Measurements from ENCODE around the gene MED12L.

MED12L gene

DNA sequence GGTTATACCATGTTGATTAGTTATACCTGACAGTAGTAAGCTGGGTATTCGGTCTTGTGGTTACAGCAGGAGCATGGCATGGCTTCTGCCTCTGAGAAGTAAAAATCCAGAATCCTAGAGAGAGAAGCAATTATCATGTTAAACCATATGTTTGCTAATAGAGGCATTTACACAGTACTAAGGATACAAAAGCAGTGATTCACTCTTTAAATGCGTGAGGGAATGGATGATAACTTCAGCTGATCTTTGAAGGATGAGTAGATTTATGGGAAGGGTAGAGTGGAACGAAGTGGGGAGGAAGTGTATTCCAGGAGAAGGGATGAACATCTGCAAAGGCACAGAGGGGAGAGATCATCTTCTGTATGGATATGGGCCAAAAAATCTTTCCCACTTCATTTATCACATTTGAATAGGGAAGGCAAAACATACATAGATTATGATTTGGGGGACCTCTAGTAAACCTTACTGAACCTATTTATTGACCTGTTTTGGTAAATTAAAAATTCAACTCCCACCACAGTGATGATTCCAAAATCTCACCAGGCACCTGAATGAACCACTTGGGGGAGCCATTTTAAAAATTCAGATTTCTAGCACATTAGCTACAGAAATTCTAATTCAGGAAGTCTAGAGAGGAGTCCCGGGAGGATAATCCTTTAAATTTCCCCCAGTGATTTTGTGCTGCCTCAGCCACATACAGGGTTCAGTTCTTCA is 340.3 kb downstream of the MED12L start:
- DNase-seq (ENCODE audit: low read depth), result no peak

GRCh38 chr3:151426341-151426657 is 340.8 kb downstream of the MED12L start:
- DNase-seq (ENCODE audit: low read depth), result no peak

DNA sequence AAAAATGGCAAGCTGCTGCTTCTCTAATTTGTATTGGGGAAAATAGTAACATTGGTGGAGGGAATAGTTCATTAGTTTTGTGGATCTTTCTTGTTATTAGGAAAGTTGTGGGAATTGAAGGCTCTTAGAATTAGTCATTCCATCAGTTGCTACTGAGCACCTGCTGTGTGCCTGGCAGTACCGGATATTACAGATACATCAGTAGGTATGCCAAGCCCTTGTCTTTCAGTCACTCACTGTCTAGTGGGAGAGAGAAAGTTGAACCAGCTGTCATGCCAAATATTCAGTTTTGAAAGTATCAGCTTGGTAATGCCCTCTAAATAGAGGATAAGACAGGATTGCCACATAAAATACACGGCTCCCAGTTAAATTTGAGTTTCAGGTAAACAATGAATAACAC is 342.9 kb downstream of the MED12L start:
- no peak for DNase-seq (ENCODE audit: low read depth)

- DNase-seq (ENCODE audit: low read depth), result no peak
Measured at GRCh38 chr3:151430821-151431484, 345.5 kb downstream of the MED12L start.

DNA sequence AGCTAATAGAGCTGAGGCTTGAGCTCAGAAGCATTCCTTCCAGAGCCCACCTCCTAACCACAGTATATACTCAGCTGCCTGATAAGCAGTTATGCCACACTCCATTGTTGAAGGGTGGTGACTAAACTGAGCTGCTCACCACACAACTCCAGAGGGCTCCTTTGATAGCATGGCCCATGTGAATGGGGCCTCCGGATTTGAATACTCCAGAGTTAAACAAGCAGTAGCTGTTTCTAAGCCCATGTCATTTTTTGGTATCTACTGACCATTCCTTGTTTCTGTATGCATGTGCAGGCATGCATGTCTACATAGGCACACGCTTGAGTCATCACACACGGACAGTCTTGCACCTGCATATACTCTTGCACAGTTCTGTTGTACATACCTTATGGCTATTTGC is 346.5 kb downstream of the MED12L start:
- no peak for DNase-seq (ENCODE audit: low read depth)

DNA sequence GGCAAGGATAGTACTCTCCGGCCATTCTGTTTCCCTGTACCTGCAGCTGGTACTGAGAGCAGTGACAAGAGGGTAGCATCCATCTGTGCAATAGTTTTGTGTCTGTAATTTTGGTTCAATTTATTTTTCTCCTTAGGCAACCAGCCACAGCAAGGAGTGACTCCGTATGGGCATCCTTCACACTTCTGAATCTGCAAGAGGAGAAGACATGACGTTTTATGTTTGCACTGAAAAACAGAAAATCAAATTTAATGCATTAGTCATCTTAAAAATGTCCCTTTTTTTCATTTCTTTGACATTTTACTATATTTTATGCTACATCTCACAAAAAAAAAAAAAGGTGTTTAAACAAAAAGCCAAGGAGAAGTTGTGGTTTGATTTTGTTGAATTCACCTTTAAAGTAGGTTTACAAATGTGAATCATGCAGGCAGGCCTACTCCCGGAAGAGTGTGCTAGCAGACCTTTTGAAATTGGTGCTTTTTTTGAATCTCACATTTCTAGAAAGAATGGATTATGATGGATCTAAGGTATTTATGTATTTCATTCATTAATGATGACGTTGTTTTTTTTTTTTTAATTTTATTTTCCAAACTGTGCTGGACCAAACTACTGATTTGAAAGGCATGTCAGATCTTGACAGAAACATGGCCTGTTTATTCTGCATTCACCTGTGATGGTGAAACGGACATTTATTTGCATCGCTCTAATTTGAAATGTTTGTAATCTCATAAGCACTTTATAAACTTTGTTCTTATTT is 347.3 kb downstream of the MED12L start:
- DNase-seq (ENCODE audit: low read depth), result no peak

DNA sequence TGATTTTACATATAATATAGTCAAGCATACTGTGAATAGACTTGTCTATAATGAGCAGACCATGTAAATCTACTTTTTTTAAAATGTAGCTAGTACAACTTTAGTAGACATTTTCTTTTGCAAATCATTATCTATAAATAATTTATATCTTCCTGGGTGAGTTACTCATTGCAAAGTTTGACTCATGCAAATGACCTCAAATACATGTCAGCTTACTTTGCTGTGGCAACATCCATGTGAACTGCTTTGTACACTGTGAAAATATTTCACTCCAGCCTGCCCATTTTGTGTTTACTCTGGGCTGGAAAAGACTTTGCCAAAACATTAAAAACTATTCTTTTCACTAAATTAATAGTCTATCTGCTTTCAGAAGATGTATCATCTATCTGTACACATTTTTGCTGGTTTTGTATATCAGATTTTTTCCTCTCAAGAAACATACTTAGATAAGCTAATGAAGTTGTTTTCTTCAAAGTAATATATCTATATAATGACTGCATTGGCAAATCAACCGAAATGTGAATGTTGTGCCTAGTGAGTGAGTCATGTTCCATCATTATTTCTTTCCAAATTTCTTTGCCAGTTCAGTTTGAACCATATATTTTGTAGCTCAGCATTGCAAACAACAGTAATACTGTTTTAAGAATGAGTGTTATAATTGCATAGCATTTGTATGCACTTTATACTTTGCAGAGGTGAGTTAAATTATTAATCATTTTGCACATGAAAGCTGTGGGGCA is 348.9 kb downstream of the MED12L start:
- DNase-seq (ENCODE audit: low read depth), result no peak

- no peak for DNase-seq (ENCODE audit: low read depth)
Measured at GRCh38 chr3:151436675-151437446, 351.4 kb downstream of the MED12L start.

GRCh38 chr3:151437906-151438305 is 352.4 kb downstream of the MED12L start:
- no peak for DNase-seq (ENCODE audit: low read depth)

DNA sequence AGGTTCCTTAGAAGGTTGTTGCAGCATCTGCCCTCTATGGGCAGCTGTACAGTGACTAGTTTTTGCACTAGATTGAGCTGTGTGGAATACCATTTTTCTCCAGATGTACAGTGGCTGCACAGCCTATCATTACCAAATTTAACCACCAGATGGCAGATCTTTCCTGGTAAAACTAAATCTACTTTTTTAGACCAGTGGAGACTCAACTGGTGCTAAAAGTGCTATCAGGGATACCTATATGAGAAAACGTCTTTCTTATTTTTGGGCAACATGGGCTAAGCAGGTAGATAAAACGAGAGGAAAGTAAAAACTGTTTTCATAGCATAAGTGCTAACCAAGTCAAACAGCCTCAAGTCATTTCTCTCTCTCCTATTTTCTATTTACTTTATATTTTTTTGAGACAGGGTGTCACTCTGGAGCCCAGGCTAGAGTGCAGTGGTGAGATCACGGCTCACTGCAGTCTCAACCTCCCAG is 354.2 kb downstream of the MED12L start:
- DNase-seq (ENCODE audit: low read depth), result no peak

- no peak for DNase-seq (ENCODE audit: low read depth)
Measured at GRCh38 chr3:151440940-151441339, 355.5 kb downstream of the MED12L start.

- no peak for DNase-seq (ENCODE audit: low read depth)
Measured at GRCh38 chr3:151443583-151443982, 358.1 kb downstream of the MED12L start.

DNA sequence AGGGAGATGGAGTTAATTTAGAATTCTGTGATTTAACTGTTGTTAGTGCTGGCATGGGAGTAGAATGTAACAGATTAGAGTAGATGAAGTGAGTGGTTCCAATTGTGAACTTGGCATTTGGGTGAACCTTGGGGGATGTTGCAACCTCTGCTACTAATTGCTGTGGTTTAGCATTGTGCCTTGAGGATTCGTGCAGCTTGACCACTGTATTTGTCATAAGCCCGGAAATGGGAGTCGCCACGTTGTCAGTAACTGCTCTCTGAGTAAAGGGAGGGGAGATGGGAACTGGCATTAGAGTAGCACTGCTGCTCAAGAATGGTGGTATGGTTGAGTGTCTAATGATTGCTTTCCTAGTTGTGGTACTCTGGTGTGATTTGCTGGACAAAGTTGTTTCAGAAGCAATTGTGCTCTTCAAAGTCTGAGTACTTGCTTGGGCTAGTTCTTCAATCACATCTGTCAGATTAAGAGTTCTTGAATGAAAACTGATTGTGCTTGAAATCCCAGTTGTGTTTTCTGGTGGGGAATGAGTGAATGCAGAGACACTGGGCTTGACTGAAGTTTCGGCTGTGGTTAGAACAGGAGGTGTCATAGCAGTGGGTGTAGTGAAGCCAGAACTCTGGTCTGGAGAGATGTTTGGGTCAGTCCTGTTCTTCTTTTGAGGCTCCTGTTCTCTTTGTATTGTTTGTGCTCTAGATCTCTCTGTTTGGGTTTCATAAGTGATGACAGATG is 360.0 kb downstream of the MED12L start:
- no peak for DNase-seq (ENCODE audit: low read depth)

GRCh38 chr3:151446002-151446340 is 360.5 kb downstream of the MED12L start:
- no peak for DNase-seq (ENCODE audit: low read depth)

- DNase-seq (ENCODE audit: low read depth), result no peak
Measured at GRCh38 chr3:151452368-151452767, 366.9 kb downstream of the MED12L start.

DNA sequence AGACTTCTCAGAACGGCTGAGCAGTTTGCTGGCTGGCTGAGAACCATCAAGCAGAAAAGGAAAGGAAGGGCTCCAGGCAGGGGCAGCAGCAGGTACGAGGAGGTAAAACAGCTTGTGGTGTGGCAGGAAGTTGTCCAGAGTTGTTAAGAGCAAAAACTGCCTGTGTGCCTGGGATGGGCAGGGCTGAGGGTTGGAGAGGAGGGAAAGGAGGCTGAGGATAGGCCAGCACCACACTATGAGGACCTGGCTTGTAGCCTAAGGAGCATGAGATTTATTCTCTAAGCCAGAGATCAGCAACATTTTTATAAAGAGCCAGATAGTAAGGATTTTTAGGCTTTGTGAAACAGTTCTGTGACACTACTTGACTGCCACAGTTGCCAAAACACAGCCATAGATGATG is 367.4 kb downstream of the MED12L start:
- no peak for DNase-seq (ENCODE audit: low read depth)

- DNase-seq (ENCODE audit: low read depth), result no peak
Measured at GRCh38 chr3:151456065-151456464, 370.6 kb downstream of the MED12L start.

- no peak for DNase-seq (ENCODE audit: low read depth)
Measured at GRCh38 chr3:151459358-151459757, 373.9 kb downstream of the MED12L start.

- no peak for DNase-seq (ENCODE audit: low read depth)
Measured at GRCh38 chr3:151460228-151460627, 374.8 kb downstream of the MED12L start.

DNA sequence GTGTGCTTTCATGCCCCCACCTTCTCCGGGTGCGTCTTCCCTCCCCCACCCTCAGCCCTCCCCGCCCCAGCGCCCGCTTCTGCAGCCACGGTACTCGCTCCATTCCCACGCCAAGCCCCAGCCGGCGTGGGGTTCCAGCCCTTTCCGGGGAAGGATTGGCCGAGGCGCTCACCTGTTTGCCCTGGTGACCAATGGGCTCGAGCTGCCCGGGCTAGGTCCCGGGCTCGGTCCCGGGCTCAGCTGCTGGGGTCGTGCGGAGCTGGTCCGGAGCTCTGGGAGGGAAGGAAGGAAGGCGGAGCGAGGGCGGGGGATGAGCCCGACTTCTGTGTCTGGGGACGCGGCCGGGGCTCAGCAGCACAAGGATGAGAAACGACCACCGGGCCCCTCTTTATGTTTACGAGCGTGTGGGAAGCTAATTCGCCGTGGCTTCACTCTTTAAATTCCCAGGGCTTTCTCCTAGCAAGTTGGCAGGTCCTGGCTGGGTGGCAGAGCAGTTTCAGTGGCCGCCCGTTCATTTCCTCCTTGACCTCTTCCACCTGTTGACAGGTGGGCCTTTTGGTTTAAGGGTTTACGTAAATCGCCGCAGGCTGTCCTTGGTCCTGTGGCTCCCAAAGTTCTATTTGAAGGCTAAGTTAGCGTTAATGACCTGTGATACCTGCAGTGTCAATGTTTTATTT is 375.4 kb downstream of the MED12L start, which contains the start of gene IGSF10:
Gene IGSF10, minus strand, starts transcription at position 288 of the 677 bp plus-strand sequence. CDS start 2,352 bp downstream, outside the sequence.
- DNase-seq (ENCODE audit: low read depth), result no peak

Data from T follicular helper cell (primary cell).